Measurements from ENCODE around the gene ENSA. TPM values are rescaled to one million over a fixed set of nuclear protein-coding genes. Genes with fewer than 3 reads are reported as not detected.
"Not testable (repeated sequence)": the region's sequence is repeated elsewhere in the genome, so short reads cannot be mapped to it uniquely, and the experiment has no call there.

Gene ENSA
- total and polyA plus RNA-seq, 2 donors (not counting 3 experiments of a cell fraction or from before 2014, with no cell fraction given) = 32.4 to 155 TPM

DNA sequence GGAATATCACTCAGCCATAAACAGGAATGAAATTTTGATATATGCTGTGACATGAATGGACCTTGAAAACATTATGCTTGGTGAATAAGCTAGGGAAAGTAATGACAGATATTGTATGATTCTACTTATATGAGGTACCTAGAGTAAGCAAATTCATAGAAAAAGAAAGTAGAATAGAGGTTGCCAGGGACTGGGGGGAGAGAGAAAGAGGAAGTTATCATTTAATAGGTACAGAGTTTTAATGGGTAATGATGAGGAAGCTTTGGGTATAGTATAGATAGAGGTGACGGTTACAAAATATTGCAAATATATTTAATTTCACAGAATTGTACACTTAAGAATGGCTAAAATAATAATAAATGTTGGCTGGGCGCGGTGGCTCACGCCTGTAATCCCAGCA is 31.2 kb upstream of the ENSA start:
- no peak for FAIRE-seq
- Histone ChIP-seq H2AFZ (ENCODE audit: low read depth, low read length) (no peak overlapping the region), H3K27me3 (ENCODE audit: control insufficient read depth in 2 of 2, insufficient read depth in 2 of 2, low read length in 2 of 2) (no peaks in the 10 kb centered on the region), H3K79me2 (ENCODE audit: control insufficient read depth, insufficient read depth, low read length) (no peaks in the 10 kb centered on the region), H3K4me1 (ENCODE audit: control insufficient read depth, extremely low read depth, insufficient read depth, low read length) (no peaks in the 10 kb centered on the region), H3K4me3 (replicated peaks in 1 of 3; ENCODE audit: insufficient read depth in 1 of 3, low read depth in 1 of 3, low read length in 3 of 3) (no peak overlapping the region), H3K27ac (ENCODE audit: insufficient read depth, low read depth, low read length) (no peak overlapping the region), H3K4me2 (ENCODE audit: insufficient read depth, low read length) (no peak overlapping the region), H3K9me1 (replicated peaks; ENCODE audit: control insufficient read depth, extremely low read depth, insufficient read depth, low read length) (no peaks in the 10 kb centered on the region), H3K9me3 (replicated peaks; ENCODE audit: control insufficient read depth, insufficient read depth, low read length) (no peaks in the 10 kb centered on the region), H3K36me3 (ENCODE audit: control insufficient read depth in 2 of 2, extremely low read depth in 1 of 2, insufficient read depth in 2 of 2, low read length in 2 of 2) (peaks cover 4 to 8% of the 10 kb centered on the region in 2 experiments), H4K20me1 (replicated peaks; ENCODE audit: control insufficient read depth, extremely low read depth, insufficient read depth, low read length) (no peaks in the 10 kb centered on the region), H3K9ac (replicated peaks; ENCODE audit: extremely low read depth, insufficient read depth, low read length) (no peak overlapping the region)
- POLR2A ChIA-PET = no interaction called here
- DNase-seq (ENCODE audit: low read depth, low spot score) = no peak
- dilution Hi-C loops (cut with MboI; ENCODE audit: extremely low pct_ligation_motif_present, low sequenced_read_pairs) (loop anchor here (10.0 kb wide), 1 partner anchor 86 kb away; the partner anchor contains the start of gene MCL1), intact Hi-C loops (cut with micrococcal nuclease) (no loop called here)
- CTCF ChIA-PET = interaction anchor here (1.3 kb wide), 1 partner anchor 153 kb away, joined by 3 read pairs; no protein-coding TSS in a partner anchor
- no peak for TF ChIP-seq MAX (IDR thresholded peaks at IDR 0.05; ENCODE audit: insufficient read depth, insufficient read length)
- no peak for TF ChIP-seq POLR2A (IDR thresholded peaks at IDR 0.05; ENCODE audit: low read depth, low read length)
- no peak for TF ChIP-seq EZH2 (IDR thresholded peaks at IDR 0.05; ENCODE audit: borderline replicate concordance, low read depth, low read length, severe bottlenecking)
- TF ChIP-seq MYC (IDR thresholded peaks at IDR 0.05; ENCODE audit: low read depth, low read length) = no peak
- no peak for TF ChIP-seq FOS (IDR thresholded peaks at IDR 0.05; ENCODE audit: borderline replicate concordance, insufficient read depth, low read length)
- no peak for TF ChIP-seq POLR2AphosphoS5 (IDR thresholded peaks at IDR 0.05; ENCODE audit: insufficient read depth, low read depth, low read length)
- TF ChIP-seq, protein P1, sequence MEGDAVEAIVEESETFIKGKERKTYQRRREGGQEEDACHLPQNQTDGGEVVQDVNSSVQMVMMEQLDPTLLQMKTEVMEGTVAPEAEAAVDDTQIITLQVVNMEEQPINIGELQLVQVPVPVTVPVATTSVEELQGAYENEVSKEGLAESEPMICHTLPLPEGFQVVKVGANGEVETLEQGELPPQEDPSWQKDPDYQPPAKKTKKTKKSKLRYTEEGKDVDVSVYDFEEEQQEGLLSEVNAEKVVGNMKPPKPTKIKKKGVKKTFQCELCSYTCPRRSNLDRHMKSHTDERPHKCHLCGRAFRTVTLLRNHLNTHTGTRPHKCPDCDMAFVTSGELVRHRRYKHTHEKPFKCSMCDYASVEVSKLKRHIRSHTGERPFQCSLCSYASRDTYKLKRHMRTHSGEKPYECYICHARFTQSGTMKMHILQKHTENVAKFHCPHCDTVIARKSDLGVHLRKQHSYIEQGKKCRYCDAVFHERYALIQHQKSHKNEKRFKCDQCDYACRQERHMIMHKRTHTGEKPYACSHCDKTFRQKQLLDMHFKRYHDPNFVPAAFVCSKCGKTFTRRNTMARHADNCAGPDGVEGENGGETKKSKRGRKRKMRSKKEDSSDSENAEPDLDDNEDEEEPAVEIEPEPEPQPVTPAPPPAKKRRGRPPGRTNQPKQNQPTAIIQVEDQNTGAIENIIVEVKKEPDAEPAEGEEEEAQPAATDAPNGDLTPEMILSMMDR (IDR thresholded peaks at IDR 0.05; ENCODE audit: extremely low read depth in 1 of 2, insufficient read depth in 1 of 2, low read depth in 1 of 2, low read length in 2 of 2) = no peak
- TF ChIP-seq GATA2 (IDR thresholded peaks at IDR 0.05; ENCODE audit: insufficient read depth, insufficient read length, low read depth, low read length) = no peak
- no peak for TF ChIP-seq JUN (IDR thresholded peaks at IDR 0.05; ENCODE audit: borderline replicate concordance, insufficient read depth, insufficient read length, low read depth)
- BruUV-seq (replicated peaks) = no TSS peak

GRCh38 chr1:150657064-150657463 is 27.7 kb upstream of the ENSA start:
- dilution Hi-C loops (cut with MboI; ENCODE audit: extremely low pct_ligation_motif_present, low sequenced_read_pairs); H3K27me3 ChIP-seq (ENCODE audit: control insufficient read depth in 2 of 2, insufficient read depth in 2 of 2, low read length in 2 of 2); H3K9me3 ChIP-seq (replicated peaks; ENCODE audit: control insufficient read depth, insufficient read depth, low read length); H4K20me1 ChIP-seq (replicated peaks; ENCODE audit: control insufficient read depth, extremely low read depth, insufficient read depth, low read length); H3K9me1 ChIP-seq (replicated peaks; ENCODE audit: control insufficient read depth, extremely low read depth, insufficient read depth, low read length); H3K27ac ChIP-seq (ENCODE audit: insufficient read depth, low read depth, low read length); DNase-seq (ENCODE audit: low read depth, low spot score); H3K9ac ChIP-seq (replicated peaks; ENCODE audit: extremely low read depth, insufficient read depth, low read length); H3K4me2 ChIP-seq (ENCODE audit: insufficient read depth, low read length); H2AFZ ChIP-seq (ENCODE audit: low read depth, low read length); H3K36me3 ChIP-seq (ENCODE audit: control insufficient read depth in 2 of 2, extremely low read depth in 1 of 2, insufficient read depth in 2 of 2, low read length in 2 of 2); H3K4me1 ChIP-seq (ENCODE audit: control insufficient read depth, extremely low read depth, insufficient read depth, low read length); CTCF ChIA-PET; BruUV-seq (replicated peaks); H3K79me2 ChIP-seq (ENCODE audit: control insufficient read depth, insufficient read depth, low read length); FAIRE-seq; H3K4me3 ChIP-seq (replicated peaks in 1 of 3; ENCODE audit: insufficient read depth in 1 of 3, low read depth in 1 of 3, low read length in 3 of 3); POLR2A ChIA-PET: not testable (repeated sequence)
- intact Hi-C loops (cut with micrococcal nuclease) = loop anchor here (10.0 kb wide), 1 partner anchor 58 kb away; no protein-coding TSS in a partner anchor

DNA sequence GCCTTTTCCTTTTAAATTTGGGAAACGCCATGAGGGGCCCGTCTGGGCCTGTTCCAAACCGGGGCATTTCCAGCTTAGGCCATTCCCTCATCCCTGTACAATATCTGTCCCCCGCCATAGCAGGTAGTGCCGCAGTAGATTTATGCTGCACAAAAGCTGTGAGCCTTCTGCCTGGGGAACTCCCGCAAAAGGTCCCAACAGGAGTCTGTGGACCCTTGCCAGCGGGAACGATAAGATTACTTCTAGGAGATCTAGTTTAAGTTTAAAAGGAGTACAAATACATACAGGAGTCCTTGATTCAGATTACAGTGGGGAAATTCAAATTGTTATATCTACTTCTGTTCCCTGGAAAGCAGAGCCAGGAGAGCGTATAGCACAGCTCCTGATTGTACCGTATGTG is 25.2 kb upstream of the ENSA start:
- H3K9ac ChIP-seq (replicated peaks; ENCODE audit: extremely low read depth, insufficient read depth, low read length); DNase-seq (ENCODE audit: low read depth, low spot score); H3K9me1 ChIP-seq (replicated peaks; ENCODE audit: control insufficient read depth, extremely low read depth, insufficient read depth, low read length); H3K9me3 ChIP-seq (replicated peaks; ENCODE audit: control insufficient read depth, insufficient read depth, low read length); POLR2A ChIA-PET; dilution Hi-C loops (cut with MboI; ENCODE audit: extremely low pct_ligation_motif_present, low sequenced_read_pairs); H3K27ac ChIP-seq (ENCODE audit: insufficient read depth, low read depth, low read length); H3K4me1 ChIP-seq (ENCODE audit: control insufficient read depth, extremely low read depth, insufficient read depth, low read length); H3K79me2 ChIP-seq (ENCODE audit: control insufficient read depth, insufficient read depth, low read length); H2AFZ ChIP-seq (ENCODE audit: low read depth, low read length); H3K4me2 ChIP-seq (ENCODE audit: insufficient read depth, low read length); BruUV-seq (replicated peaks); H3K27me3 ChIP-seq (ENCODE audit: control insufficient read depth in 2 of 2, insufficient read depth in 2 of 2, low read length in 2 of 2); FAIRE-seq; H3K4me3 ChIP-seq (replicated peaks in 1 of 3; ENCODE audit: insufficient read depth in 1 of 3, low read depth in 1 of 3, low read length in 3 of 3); H3K36me3 ChIP-seq (ENCODE audit: control insufficient read depth in 2 of 2, extremely low read depth in 1 of 2, insufficient read depth in 2 of 2, low read length in 2 of 2); H4K20me1 ChIP-seq (replicated peaks; ENCODE audit: control insufficient read depth, extremely low read depth, insufficient read depth, low read length): not testable (repeated sequence)
- CTCF ChIA-PET = interaction anchor here (0.5 to 1.1 kb wide), 2 partner anchors 9 to 102 kb away, joined by 3 to 4 read pairs; no protein-coding TSS in a partner anchor
- intact Hi-C loops (cut with micrococcal nuclease) = loop anchor here (10.0 kb wide), 1 partner anchor 60 kb away; no protein-coding TSS in a partner anchor
